GM18858 (cell line): Measurements from ENCODE around the gene SAPCD1.

Experiments
- ATAC-seq: cut with Tn5 transposase; IDR thresholded peaks from one replicate; pipeline ENCODE4 v1.9.1; 2021; ENCODE audit not compliant: unreplicated experiment

SAPCD1 gene

GRCh38 chr6:31762356-31762755 lies at the start of gene SAPCD1:
TSS of gene SAPCD1 (plus strand) at chr6:31762656. CDS start at chr6:31763055, 399 bp downstream.
- ATAC-seq: no peak

GRCh38 chr6:31713465-31713864 lies 49.0 kb upstream of the SAPCD1 start:
- ATAC-seq: no peak

DNA sequence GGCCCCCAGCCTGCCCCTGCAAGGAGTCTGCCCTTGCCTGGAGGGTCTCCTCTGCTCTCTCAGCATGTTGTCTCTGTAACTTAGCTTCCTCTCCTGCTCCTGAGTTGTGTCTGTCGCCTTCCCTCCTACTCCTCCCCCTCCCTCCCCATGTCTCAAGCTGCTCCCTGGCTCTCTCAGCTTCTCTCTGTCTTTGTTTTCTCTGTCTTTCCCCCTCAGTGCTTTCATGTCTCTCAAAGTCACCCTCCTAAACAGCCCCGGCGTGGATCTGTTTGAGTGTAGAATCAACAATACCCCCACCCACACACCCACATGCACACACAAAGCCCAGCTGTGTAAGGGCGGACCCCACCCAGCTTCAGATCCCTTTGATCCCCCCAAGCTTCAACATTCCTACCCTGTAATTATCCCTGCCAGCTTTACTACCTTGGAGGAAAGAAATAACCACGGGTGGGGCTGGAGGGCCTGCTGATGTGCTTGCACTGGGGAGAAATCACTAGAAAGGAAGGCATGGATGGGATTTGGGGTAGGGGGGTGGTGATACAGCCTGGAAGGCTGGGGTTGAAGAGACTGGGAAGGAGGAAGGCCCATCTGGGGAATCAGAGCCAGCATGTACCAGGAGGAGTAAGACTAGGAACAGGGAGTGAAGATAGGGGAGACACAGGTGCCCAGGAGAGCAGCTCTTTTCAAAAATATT lies 48.3 kb upstream of the SAPCD1 start:
- no peak for ATAC-seq

- ATAC-seq: no peak
These were observed 47.2 kb upstream of the SAPCD1 start, which contains the start of gene LY6G6D for GRCh38 chr6:31715022-31715958. TSS of gene LY6G6D (plus strand) at chr6:31715348. CDS start at chr6:31715356, 8 bp downstream.

DNA sequence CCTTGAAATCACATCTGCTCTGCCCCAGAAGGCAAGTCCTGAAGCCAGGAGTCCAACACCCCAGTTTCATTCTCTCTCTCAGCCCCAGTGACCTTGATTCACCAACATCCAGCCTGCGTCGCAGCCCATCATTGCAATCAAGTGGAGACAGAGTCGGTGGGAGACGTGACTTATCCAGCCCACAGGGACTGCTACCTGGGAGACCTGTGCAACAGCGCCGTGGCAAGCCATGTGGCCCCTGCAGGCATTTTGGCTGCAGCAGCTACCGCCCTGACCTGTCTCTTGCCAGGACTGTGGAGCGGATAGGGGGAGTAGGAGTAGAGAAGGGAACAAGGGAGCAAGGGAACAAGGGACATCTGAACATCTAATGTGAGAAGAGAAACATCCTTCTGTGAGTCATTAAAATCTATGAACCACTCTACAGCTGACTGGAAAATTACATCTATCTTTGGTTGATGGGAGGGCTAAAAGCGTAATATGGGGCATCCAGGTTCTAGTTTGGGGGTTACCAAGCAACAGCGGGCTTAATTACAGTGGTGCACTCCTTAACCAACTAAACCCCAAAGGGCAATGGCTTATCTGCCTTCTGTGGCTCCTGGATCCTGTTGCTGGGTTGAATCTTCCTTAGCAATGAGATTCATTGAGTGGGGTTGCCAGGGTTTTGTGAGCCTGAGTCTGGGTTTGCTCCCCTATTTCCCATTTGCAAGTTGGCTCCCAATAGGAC lies 44.8 kb upstream of the SAPCD1 start:
- no peak for ATAC-seq

DNA sequence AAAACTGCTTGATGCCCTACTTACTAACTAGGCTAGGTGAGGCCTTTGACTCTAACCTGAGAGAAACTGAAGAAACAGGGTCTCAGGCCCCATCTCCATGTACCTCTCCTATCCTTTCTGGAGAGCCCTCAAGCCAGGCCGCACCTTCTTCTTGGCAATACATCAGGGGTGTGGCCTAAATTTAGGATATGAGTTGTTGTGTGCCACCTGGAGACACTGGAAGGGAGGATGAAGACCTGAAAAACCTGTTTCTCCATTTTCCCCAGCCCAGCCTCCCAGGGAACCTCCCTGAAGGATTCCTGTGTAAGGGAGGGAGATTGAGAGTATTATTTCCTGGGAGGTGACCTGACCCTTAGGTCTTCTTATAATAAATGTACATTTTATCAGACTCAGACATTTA lies 44.2 kb upstream of the SAPCD1 start:
- no peak for ATAC-seq

DNA sequence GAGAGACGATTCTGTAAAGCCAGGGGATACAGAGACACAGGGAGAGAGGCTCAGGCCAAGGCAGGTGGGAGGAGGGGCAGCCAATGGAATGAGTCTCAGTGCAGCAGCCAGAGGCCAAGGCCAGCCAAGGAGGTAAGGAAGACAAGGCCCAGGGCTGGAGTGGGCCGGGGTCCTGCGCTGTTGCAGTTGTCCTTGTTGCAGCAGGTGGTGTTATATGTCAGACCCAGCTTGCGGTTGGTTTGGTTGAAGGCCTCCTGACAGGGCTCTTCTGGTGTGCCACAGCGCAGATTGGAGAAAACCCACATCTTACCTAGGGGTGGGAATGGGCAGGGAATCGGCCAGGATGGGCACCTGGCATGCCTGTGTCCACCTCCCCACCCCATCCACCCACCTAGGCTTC lies 43.5 kb upstream of the SAPCD1 start:
- ATAC-seq: no peak

DNA sequence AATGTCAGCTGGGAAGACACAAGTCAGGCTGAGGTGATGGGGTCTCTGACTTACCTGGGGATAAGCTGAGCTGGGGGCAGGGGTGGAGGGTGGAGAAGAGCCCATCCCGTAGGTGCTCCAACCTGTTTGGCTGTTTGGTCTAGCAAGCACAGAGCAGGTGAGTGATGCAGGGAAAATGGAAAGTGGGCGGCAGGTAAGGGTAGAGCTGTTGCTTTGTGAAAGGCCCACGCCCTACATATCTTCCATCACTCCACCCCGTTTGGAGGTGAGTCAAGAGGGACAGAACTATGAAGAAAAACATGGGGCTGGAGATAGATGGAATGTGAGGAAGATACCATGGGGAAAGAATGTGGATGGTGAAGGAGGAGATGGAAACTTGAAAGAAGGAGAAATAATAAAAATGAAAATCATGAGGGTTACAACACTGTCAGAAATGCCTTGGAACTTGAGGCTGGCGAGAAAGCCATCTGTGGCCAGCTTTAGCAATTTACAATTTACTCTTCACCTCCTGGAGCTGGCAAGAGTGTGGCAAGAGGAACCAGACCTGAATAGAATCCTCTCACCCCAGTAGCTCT lies 42.2 kb upstream of the SAPCD1 start:
- no peak for ATAC-seq

DNA sequence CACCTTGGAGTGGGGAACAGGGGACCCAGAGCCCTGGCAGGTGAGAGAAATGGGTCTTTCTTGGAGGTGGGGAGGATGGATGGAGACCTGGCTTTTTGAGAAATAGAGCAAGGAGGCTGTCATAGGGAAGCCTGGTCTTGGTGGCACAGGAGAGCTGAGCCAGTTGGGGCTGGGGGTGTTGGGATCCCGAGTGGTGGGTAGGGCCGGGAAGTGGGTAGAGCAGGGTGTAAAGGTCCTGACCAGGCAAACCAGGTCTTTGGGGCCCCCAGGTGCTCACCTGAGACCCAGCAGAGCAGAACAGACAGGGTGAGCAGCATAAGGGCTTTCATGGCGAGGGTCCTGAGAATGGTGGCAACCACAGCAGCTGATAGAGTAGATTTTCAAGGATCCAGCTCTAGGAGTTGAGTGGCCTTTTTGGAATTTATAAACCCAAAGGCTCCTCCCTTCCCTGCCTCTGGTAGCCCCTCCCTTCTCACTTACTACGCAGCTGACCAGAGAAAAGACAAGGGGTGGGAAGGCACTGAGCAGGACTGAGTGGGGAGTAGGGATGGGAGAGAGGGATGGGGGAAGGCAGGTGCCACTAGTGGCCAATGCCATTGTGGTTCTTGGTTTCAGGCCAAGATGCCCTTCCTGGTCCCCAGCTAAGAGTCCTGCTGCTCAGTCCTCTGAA lies 41.0 kb upstream of the SAPCD1 start, which contains the start of gene LY6G6C:
LY6G6C (minus strand) TSS at position 396 of the 670 bp plus-strand sequence; CDS start at position 329, 67 bp downstream.
- no peak for ATAC-seq

DNA sequence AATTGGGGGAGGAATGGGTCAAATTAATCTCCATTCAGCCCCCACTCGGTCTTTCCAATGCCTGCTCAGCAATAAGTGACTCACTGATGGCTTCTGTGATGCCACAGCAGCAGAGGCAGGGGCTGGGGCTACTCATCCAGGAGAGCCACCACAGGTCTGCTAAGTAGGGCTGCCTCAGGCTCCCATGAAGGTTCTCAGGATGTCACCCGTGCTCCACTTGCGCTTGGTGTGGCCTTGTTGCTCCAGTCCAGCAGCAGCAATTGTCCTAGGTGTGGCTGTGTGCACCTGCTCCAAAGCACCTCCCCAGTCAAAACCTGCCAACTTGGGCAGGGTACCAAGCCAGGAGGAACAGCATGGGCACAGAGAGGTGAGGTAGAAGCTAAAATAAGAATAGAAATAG lies 40.3 kb upstream of the SAPCD1 start:
- no peak for ATAC-seq

DNA sequence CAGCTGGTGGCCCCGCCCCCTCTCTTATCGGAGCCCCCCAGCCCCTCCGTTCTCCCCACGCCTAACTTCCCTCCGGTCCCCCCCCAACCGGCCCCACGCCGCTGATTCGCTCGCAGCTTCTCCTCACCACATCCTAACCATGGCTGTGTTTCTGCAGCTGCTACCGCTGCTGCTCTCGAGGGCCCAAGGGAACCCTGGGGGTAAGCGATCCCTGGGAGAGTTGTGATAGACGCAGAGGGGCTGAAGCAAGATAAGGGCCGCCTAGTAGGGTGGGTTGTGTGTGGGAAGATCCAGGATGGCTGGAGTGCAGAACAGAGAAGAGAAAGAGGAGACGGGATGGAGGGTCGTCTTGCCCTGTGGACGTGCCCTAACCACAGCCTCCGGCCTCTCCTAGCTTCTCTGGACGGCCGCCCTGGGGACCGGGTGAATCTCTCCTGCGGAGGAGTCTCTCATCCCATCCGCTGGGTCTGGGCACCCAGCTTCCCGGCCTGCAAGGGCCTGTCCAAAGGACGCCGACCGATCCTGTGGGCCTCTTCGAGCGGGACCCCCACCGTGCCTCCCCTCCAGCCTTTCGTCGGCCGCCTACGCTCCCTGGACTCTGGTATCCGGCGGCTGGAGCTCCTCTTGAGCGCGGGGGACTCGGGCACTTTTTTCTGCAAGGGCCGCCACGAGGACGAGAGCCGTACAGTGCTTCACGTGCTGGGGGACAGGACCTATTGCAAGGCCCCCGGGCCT lies 39.0 kb upstream of the SAPCD1 start, which contains the start of gene MPIG6B:
MPIG6B (plus strand) TSS at position 129 of the 735 bp plus-strand sequence; CDS start at position 140, 11 bp downstream.
- no peak for ATAC-seq

- ATAC-seq: no peak
These were observed 38.3 kb upstream of the SAPCD1 start for GRCh38 chr6:31723980-31724691.

- ATAC-seq: no peak
These were observed 36.7 kb upstream of the SAPCD1 start for GRCh38 chr6:31725502-31726350.

- no peak for ATAC-seq
These were observed 35.3 kb upstream of the SAPCD1 start for GRCh38 chr6:31727034-31727716.

GRCh38 chr6:31727717-31728671 lies 34.5 kb upstream of the SAPCD1 start:
- ATAC-seq: no peak
